Stimulated activated CD8-positive, alpha-beta memory T cell treated with anti-CD3 and anti-CD28 coated beads, Interleukin-7, amount 100 ng/mL, for 4 hours (primary cell): ENCODE results near the gene PLD6.

Experiments used
- DNase-seq, 2 donors: peaks; one replicate each; pipeline ENCODE4 v3.0.0-alpha.2; 2020; ENCODE audit warnings: low read depth in 2 of 2

Gene PLD6

DNA sequence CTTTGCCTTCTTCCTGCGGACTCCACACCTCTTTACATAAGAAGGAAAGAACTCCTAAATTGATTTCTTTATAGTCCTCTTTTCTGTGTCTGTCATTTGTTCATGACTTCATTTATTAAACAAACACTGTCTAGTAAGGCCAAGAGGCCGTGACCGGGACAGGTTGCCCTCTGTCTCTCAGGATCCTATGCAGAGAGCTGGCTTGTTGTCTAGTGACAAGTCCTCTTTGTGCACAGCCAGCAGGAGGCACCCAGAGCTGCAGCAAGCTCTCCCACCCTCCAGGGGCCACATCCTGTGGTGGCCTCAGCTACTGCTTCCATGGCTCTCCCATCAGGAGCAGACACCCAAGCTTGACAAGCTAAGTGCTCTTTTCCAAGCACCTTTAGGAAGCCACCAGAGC is 50.6 kb downstream of the PLD6 start:
- DNase-seq, result no peak

DNA sequence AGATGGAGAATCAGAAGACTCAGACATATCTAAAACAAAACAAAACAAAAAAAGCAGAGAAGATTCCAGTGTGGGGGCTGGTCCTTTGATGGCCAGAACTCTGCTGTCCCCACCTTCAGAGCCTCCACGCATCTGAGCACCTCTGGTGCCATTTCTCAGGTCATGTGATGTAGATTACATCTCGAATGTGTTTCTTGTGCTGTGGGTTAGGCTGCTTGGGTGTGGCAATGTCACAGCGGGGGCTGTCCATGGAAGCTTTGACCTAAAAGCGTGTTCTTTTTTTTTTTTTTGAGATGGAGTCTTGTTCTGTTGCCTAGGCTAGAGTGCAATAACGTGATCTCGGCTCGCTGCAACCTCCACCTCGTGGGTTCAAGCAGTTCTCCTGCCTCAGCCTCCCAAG is 51.2 kb downstream of the PLD6 start:
- no peak for DNase-seq

DNA sequence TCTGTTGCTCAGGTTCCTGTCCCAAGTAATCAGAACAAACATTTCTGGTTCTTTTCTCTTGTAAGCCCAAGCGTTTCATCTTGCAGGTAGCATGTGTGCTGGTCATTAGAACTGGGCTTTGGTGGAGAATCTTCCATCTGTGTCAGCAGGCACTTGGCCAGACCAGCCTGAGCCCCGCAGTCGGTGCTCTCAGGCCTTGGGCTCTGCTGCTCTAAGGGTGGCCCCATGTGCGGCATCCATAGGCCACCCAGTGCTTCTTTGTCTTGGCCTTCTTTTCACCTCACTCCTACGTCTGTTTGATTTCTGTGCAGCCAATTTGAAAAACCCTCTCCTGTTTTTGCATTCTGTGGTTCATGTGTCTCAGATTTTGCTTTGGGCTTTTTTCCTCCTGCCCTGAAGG is 51.6 kb downstream of the PLD6 start:
- DNase-seq, result no peak

DNA sequence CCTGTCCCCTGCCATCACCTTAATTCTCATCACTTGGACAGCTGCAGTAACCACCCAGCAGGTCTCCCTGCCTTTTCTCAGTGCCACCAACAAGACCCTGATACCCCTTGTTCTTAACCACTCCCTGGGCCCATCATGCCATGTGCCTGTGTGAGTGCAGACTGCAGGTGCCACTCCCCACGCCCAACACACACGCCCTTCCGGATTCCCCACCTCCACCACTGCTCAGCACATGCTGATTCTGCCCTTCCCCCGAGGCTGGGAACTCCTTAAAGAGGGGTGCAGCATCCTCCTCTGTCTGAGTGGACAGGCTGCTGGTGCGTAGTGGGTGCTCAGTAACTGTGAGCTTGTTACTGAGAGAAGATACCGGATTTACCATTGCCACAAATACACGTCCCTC is 52.4 kb downstream of the PLD6 start:
- no peak for DNase-seq

DNA sequence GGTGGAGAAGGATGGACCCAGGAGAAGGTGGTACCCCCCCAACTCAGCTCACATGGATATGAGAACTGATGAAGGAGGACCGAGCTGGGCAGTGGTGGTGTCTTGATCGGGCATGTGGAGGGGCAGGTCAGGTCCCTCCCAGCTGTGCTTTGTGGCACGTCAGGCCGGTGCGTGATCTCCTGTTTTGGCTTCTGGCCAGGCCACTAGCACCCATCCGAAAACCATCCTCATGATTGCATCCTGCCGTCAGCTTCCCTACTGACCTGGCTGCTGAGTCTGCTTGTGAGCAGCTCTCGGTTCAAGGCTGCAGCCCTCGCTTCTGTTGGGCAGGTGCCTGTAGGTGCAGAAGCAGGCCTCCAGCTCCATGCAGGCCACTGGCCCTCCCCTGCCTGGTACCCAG is 53.1 kb downstream of the PLD6 start:
- DNase-seq, result no peak

DNA sequence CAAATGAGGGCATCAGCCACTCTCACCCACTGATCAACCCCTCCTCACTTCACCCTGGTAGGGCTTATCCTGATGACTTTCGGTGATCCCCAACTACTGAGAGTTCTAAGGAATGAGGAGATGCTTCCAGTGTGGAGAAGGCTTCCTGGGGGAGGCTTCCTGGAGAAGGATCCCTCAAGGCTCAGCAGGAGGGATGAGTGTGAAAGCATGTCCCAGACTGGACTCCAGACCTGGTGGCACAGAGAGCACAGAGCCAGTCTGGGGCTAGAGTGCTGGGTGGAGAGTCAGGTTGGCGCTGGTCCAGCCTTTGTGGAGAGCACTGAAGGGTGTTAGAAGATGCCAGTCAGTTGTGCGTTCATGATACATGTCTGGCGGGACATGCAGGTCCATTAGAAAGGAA is 53.7 kb downstream of the PLD6 start:
- no peak for DNase-seq

DNA sequence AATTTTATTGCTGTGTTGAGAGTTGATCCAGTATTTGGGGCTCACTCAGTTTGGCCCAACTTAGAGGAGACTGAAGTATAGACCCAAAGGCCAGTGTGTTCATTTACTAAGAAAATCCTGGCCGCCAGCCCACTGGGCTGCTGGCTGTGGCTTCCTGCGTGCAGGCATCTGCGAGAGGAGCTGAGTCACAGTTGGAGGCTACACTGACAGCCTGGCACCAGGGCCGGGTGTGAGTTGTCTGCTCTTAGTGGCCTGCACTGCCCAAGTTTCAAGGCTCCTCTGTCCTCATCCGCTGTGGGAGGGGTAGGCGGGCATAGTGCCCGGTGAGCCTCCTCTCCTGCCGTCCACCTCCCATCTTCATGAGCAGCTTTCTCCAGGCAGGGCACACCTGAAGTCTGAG is 54.2 kb downstream of the PLD6 start:
- no peak for DNase-seq

DNA sequence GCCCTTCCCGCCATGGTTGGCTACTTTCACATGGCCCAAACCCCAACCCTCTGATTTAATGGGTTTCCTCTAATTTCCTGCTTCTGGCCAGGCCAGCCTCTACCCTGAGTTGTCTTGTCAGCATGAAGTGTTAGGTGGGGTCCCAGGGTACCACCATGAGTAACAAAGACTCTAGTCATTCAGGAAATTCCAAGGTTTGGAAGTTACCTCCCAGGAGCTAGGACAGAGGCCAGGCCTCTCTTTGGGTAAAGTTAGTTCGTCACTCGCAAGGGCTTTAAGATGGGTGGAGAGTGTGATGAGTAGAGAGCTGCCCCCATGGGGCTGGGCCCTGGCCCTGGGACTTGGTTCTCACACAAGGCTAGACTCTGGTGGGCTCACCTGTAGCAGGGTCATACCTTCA is 54.6 kb downstream of the PLD6 start:
- DNase-seq, result no peak

DNA sequence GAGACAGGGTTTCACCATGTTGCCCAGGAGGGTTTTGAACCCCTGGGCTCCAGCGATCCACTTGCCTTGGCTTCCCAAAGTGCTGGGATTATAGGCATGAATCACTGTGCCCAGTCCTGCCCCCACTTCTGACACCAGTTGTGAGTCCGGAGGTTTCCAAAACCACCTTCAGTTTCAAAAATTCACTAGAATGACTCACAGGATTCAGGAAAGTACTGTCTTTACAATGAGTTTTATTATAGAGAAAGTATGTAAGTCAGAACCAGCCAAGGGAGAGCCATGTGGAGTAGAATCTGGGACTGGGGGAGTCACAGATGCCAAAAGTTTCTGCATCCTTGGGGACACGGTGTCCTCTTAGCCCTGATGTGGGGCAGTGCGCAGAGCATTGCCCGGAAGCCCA is 55.1 kb downstream of the PLD6 start:
- no peak for DNase-seq
